ENCODE data around the gene GPR146. TPM values are rescaled to one million over a fixed set of nuclear protein-coding genes. Genes with fewer than 3 reads are reported as not detected.
A peak's percentile ranks its signal among the peaks of the same experiment; 100 is the strongest.

The GPR146 gene
- total RNA-seq, 1 donor from 2014 or later, result 1.7 TPM

DNA sequence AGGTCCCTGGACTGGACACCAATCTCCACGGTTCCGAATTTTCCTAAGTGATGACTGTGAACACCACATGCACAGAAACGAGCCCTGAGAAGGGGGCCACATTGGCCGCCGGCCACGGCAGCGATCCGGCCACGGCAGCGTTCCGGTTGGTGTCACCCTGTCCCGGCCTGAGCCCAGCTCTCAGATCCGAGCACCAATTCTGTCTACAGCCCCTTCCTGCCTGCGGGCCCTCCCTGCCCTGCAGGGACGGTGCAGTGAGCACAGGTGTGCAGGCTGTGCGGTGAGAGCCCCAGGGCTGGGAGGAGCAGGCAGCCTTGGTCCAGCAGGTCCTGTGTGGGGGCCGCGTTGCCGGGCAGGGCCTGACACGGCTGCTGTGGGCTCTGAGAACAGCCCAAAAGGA is 29.7 kb upstream of the GPR146 start:
- DNase-seq (ENCODE audit: low read depth) (no peak), FAIRE-seq (no peak)
- H3K27me3 Mint-ChIP-seq (ENCODE audit: low read depth, unreplicated experiment), result no peaks in the 10 kb centered on the region
- H4K20me1 ChIP-seq (ENCODE audit: insufficient read depth, low read length), result peaks cover 55% of the 10 kb centered on the region
- no peaks in the 10 kb centered on the region for H3K4me1 ChIP-seq (ENCODE audit: insufficient read depth, low read length)
- H3K4me3 ChIP-seq (ENCODE audit: insufficient read depth, low read depth, low read length), result no peak overlapping the region
- H3K27ac ChIP-seq (ENCODE audit: low read depth, low read length), result no peak overlapping the region
- H3K9me3 Mint-ChIP-seq (ENCODE audit: unreplicated experiment), result no peaks in the 10 kb centered on the region
- peaks cover 2% of the 10 kb centered on the region for H3K36me3 Mint-ChIP-seq (ENCODE audit: low read depth, unreplicated experiment)
- no peaks in the 10 kb centered on the region for H3K27me3 ChIP-seq (ENCODE audit: insufficient read depth, low read length)
- peaks cover 36% of the 10 kb centered on the region for H3K79me2 ChIP-seq (ENCODE audit: insufficient read depth, low read length)
- H3K9ac ChIP-seq (ENCODE audit: low read length), result no peak overlapping the region
- H3K4me2 ChIP-seq (ENCODE audit: low read length), result no peak overlapping the region
- TF ChIP-seq CTCF (IDR thresholded peaks at IDR 0.05; ENCODE audit: insufficient read depth, low read depth, low read length) (no peak), EZH2 (IDR thresholded peaks at IDR 0.05; ENCODE audit: insufficient read depth, low read length) (no peak)
- no peaks in the 10 kb centered on the region for H3K36me3 ChIP-seq (ENCODE audit: insufficient read depth, low read length)
- H3K27ac Mint-ChIP-seq (ENCODE audit: unreplicated experiment), result no peak overlapping the region
- H3K4me1 Mint-ChIP-seq (ENCODE audit: low read depth, unreplicated experiment), result peaks cover 8% of the 10 kb centered on the region
- H2AFZ ChIP-seq (ENCODE audit: low read depth, low read length), result no peak overlapping the region
- no peak overlapping the region for H3K4me3 Mint-ChIP-seq (ENCODE audit: unreplicated experiment)
- no peaks in the 10 kb centered on the region for H3K9me3 ChIP-seq (ENCODE audit: insufficient read depth, low read depth, low read length)

- Mint-ChIP-seq H3K36me3 (ENCODE audit: low read depth, unreplicated experiment) (peaks cover 5% of the 10 kb centered on the region), H3K9me3 (ENCODE audit: unreplicated experiment) (no peaks in the 10 kb centered on the region), H3K27ac (ENCODE audit: unreplicated experiment) (peak overlapping the region; percentile 58), H3K4me1 (ENCODE audit: low read depth, unreplicated experiment) (peaks cover 8% of the 10 kb centered on the region), H3K27me3 (ENCODE audit: low read depth, unreplicated experiment) (no peaks in the 10 kb centered on the region), H3K4me3 (ENCODE audit: unreplicated experiment) (no peak overlapping the region)
- Histone ChIP-seq H2AFZ (ENCODE audit: low read depth, low read length) (no peak overlapping the region), H3K4me2 (ENCODE audit: low read length) (no peak overlapping the region), H3K9me3 (ENCODE audit: insufficient read depth, low read depth, low read length) (no peaks in the 10 kb centered on the region), H3K79me2 (ENCODE audit: insufficient read depth, low read length) (peaks cover 41% of the 10 kb centered on the region), H3K9ac (ENCODE audit: low read length) (no peak overlapping the region), H3K4me3 (ENCODE audit: insufficient read depth, low read depth, low read length) (no peak overlapping the region), H3K27me3 (ENCODE audit: insufficient read depth, low read length) (no peaks in the 10 kb centered on the region), H3K27ac (ENCODE audit: low read depth, low read length) (no peak overlapping the region), H4K20me1 (ENCODE audit: insufficient read depth, low read length) (peaks cover 59% of the 10 kb centered on the region), H3K36me3 (ENCODE audit: insufficient read depth, low read length) (no peaks in the 10 kb centered on the region), H3K4me1 (ENCODE audit: insufficient read depth, low read length) (no peaks in the 10 kb centered on the region)
- no peak for DNase-seq (ENCODE audit: low read depth)
- TF ChIP-seq EZH2 (IDR thresholded peaks at IDR 0.05; ENCODE audit: insufficient read depth, low read length), result no peak
- no peak for TF ChIP-seq CTCF (IDR thresholded peaks at IDR 0.05; ENCODE audit: insufficient read depth, low read depth, low read length)
- no peak for FAIRE-seq
Observed at GRCh38 chr7:1015196-1016121, 28.9 kb upstream of the GPR146 start.

All from astrocyte (in vitro differentiated cells and primary cell).